ENCODE results near the gene ASAP2. TPM values are rescaled to one million over a fixed set of nuclear protein-coding genes. Genes with fewer than 3 reads are reported as not detected.

ASAP2 gene
- total and polyA plus RNA-seq, 2 donors (not counting 1 experiment from before 2014, with no cell fraction given) = 0.04 TPM; not detected in 1

GRCh38 chr2:9331704-9332103 lies 125.1 kb downstream of the ASAP2 start:
- Mint-ChIP-seq H3K27ac (no peak overlapping the region), H3K4me3 (no peak overlapping the region), H3K9me3 (ENCODE audit: insufficient read depth) (no peaks in the 10 kb centered on the region), H3K27me3 (peaks cover 6% of the 10 kb centered on the region), H3K4me1 (peaks cover 16% of the 10 kb centered on the region)
- no peaks in the 10 kb centered on the region for H3K79me2 ChIP-seq (ENCODE audit: control insufficient read depth, insufficient read depth, low read length)
- CTCF ChIA-PET = interaction anchor here (1.1 kb wide), 1 partner anchor 11 kb away, joined by 3 read pairs; no protein-coding TSS in a partner anchor
- intact Hi-C loops (cut with micrococcal nuclease) = no loop called here
- POLR2A ChIA-PET = no interaction called here
- H3K4me1 ChIP-seq (ENCODE audit: control insufficient read depth in 2 of 2, insufficient read depth in 2 of 2, low read length in 2 of 2) = peaks cover 18 to 20% of the 10 kb centered on the region in 2 donors
- no peak overlapping the region for H3K9ac ChIP-seq (ENCODE audit: low read length)
- no peak overlapping the region for H2AFZ ChIP-seq (ENCODE audit: insufficient read depth, low read depth, low read length, poor library complexity, severe bottlenecking)
- no peak overlapping the region for H3K4me3 ChIP-seq (ENCODE audit: control extremely low read depth in 1 of 5, extremely low read depth in 1 of 5, insufficient read depth in 1 of 5, low read depth in 2 of 5, low read length in 4 of 5)
- WGBS (ENCODE audit: insufficient coverage) = 74% methylated on average over 2 of the region's 7 CpGs
- DNase-seq = no peak
- ATAC-seq (ENCODE audit: low read depth) = no peak
- no peak overlapping the region for H3K4me2 ChIP-seq (replicated peaks; ENCODE audit: low read depth, low read length, poor library complexity, severe bottlenecking)
- no peaks in the 10 kb centered on the region for H3K27me3 ChIP-seq (replicated peaks in 1 of 4; ENCODE audit: control extremely low read depth in 1 of 4, control insufficient read depth in 3 of 4, insufficient read depth in 4 of 4, low read length in 3 of 4)
- no peaks in the 10 kb centered on the region for H4K20me1 ChIP-seq (ENCODE audit: control insufficient read depth, insufficient read depth, low read length, poor library complexity, severe bottlenecking)
- no peaks in the 10 kb centered on the region for H3K36me3 ChIP-seq (replicated peaks in 1 of 2; ENCODE audit: control extremely low read depth in 1 of 2, control insufficient read depth in 1 of 2, extremely low read depth in 1 of 2, insufficient read depth in 2 of 2, low read length in 1 of 2)
- no peak overlapping the region for H3K27ac ChIP-seq (ENCODE audit: low read length in 2 of 2)
- H3K9me3 ChIP-seq (ENCODE audit: control extremely low read depth in 1 of 3, control insufficient read depth in 2 of 3, insufficient read depth in 1 of 3, low read length in 2 of 3) = peaks cover 0 to 5% (median 0%) of the 10 kb centered on the region in 3 donors
- TF ChIP-seq EZH2 (IDR thresholded peaks at IDR 0.05; ENCODE audit: borderline replicate concordance, insufficient read depth, low read depth, low read length, poor library complexity, severe bottlenecking) = no peak
- no peak for TF ChIP-seq CTCF (IDR thresholded peaks at IDR 0.05)

GRCh38 chr2:9332136-9332852 lies 125.7 kb downstream of the ASAP2 start:
- no peak overlapping the region for H2AFZ ChIP-seq (ENCODE audit: insufficient read depth, low read depth, low read length, poor library complexity, severe bottlenecking)
- Mint-ChIP-seq H3K4me3 (no peak overlapping the region), H3K27me3 (peaks cover 6% of the 10 kb centered on the region), H3K4me1 (peaks cover 16% of the 10 kb centered on the region), H3K9me3 (ENCODE audit: insufficient read depth) (no peaks in the 10 kb centered on the region), H3K27ac (no peak overlapping the region)
- H3K79me2 ChIP-seq (ENCODE audit: control insufficient read depth, insufficient read depth, low read length) = no peaks in the 10 kb centered on the region
- peaks cover 20 to 24% of the 10 kb centered on the region in 2 donors for H3K4me1 ChIP-seq (ENCODE audit: control insufficient read depth in 2 of 2, insufficient read depth in 2 of 2, low read length in 2 of 2)
- H3K9ac ChIP-seq (ENCODE audit: low read length) = no peak overlapping the region
- no peak overlapping the region for H3K4me2 ChIP-seq (replicated peaks; ENCODE audit: low read depth, low read length, poor library complexity, severe bottlenecking)
- ChIA-PET POLR2A (no interaction called here), CTCF (interaction anchor here (1.1 kb wide), 1 partner anchor 10 kb away, joined by 3 read pairs; no protein-coding TSS in a partner anchor)
- no peak for ATAC-seq (ENCODE audit: low read depth)
- intact Hi-C loops (cut with micrococcal nuclease) = no loop called here
- peaks cover 0 to 6% (median 0%) of the 10 kb centered on the region in 3 donors for H3K9me3 ChIP-seq (ENCODE audit: control extremely low read depth in 1 of 3, control insufficient read depth in 2 of 3, insufficient read depth in 1 of 3, low read length in 2 of 3)
- WGBS (ENCODE audit: insufficient coverage) = over 99% methylated on average over 11 of the region's 13 CpGs
- no peak overlapping the region for H3K4me3 ChIP-seq (ENCODE audit: control extremely low read depth in 1 of 5, extremely low read depth in 1 of 5, insufficient read depth in 1 of 5, low read depth in 2 of 5, low read length in 4 of 5)
- H3K27me3 ChIP-seq (replicated peaks in 1 of 4; ENCODE audit: control extremely low read depth in 1 of 4, control insufficient read depth in 3 of 4, insufficient read depth in 4 of 4, low read length in 3 of 4) = no peaks in the 10 kb centered on the region
- TF ChIP-seq CTCF (IDR thresholded peaks at IDR 0.05) (no peak), EZH2 (IDR thresholded peaks at IDR 0.05; ENCODE audit: borderline replicate concordance, insufficient read depth, low read depth, low read length, poor library complexity, severe bottlenecking) (no peak)
- no peak overlapping the region for H3K27ac ChIP-seq (ENCODE audit: low read length in 2 of 2)
- H3K36me3 ChIP-seq (replicated peaks in 1 of 2; ENCODE audit: control extremely low read depth in 1 of 2, control insufficient read depth in 1 of 2, extremely low read depth in 1 of 2, insufficient read depth in 2 of 2, low read length in 1 of 2) = no peaks in the 10 kb centered on the region
- no peak for DNase-seq
- no peaks in the 10 kb centered on the region for H4K20me1 ChIP-seq (ENCODE audit: control insufficient read depth, insufficient read depth, low read length, poor library complexity, severe bottlenecking)
